ENCODE data around the gene LTBR.

Gene LTBR

GRCh38 chr12:6384499-6385436, 806 bp downstream of the LTBR start:
- DNase-seq (ENCODE audit: low spot score), result no peak

GRCh38 chr12:6386038-6386437, 2.1 kb downstream of the LTBR start:
- no peak for DNase-seq (ENCODE audit: low spot score)

GRCh38 chr12:6386491-6386890, 2.5 kb downstream of the LTBR start:
- no peak for DNase-seq (ENCODE audit: low spot score)

- no peak for DNase-seq (ENCODE audit: low spot score)
Observed at GRCh38 chr12:6387541-6387940, 3.6 kb downstream of the LTBR start.

GRCh38 chr12:6390084-6390799, 6.3 kb downstream of the LTBR start:
- no peak for DNase-seq (ENCODE audit: low spot score)

GRCh38 chr12:6391013-6391412, 7.1 kb downstream of the LTBR start:
- DNase-seq (ENCODE audit: low spot score), result no peak

- DNase-seq (ENCODE audit: low spot score), result no peak
Observed at GRCh38 chr12:6392504-6392903, 8.5 kb downstream of the LTBR start.

- DNase-seq (ENCODE audit: low spot score), result no peak
Observed at GRCh38 chr12:6393109-6393508, 9.1 kb downstream of the LTBR start.

- DNase-seq (ENCODE audit: low spot score), result no peak
Observed at GRCh38 chr12:6394398-6394797, 10.4 kb downstream of the LTBR start.

- no peak for DNase-seq (ENCODE audit: low spot score)
Observed at GRCh38 chr12:6396031-6396430, 12.1 kb downstream of the LTBR start.

- DNase-seq (ENCODE audit: low spot score), result no peak
Observed at GRCh38 chr12:6399884-6400644, 16.1 kb downstream of the LTBR start.

GRCh38 chr12:6404390-6404789, 20.4 kb downstream of the LTBR start:
- no peak for DNase-seq (ENCODE audit: low spot score)

- DNase-seq (ENCODE audit: low spot score), result no peak
Observed at GRCh38 chr12:6405963-6406362, 22.0 kb downstream of the LTBR start.

- no peak for DNase-seq (ENCODE audit: low spot score)
Observed at GRCh38 chr12:6407236-6407954, 23.4 kb downstream of the LTBR start.

- no peak for DNase-seq (ENCODE audit: low spot score)
Observed at GRCh38 chr12:6416596-6416995, 32.6 kb downstream of the LTBR start.

- no peak for DNase-seq (ENCODE audit: low spot score)
Observed at GRCh38 chr12:6418796-6419195, 34.8 kb downstream of the LTBR start.

GRCh38 chr12:6420364-6420763, 36.4 kb downstream of the LTBR start:
- no peak for DNase-seq (ENCODE audit: low spot score)

GRCh38 chr12:6423267-6424007, 39.5 kb downstream of the LTBR start:
- DNase-seq (ENCODE audit: low spot score), result peak; percentile 90

- no peak for DNase-seq (ENCODE audit: low spot score)
Observed at GRCh38 chr12:6424008-6424347, 40.0 kb downstream of the LTBR start.

- no peak for DNase-seq (ENCODE audit: low spot score)
Observed at GRCh38 chr12:6424866-6425265, 40.9 kb downstream of the LTBR start.

All from D341Med (cell line).